SK-N-SH (cell line): ENCODE measurements around the gene PKD2L1.

Experiments used
- CTCF ChIP-seq: fragments of 200-600 bp; sonication (generic); IDR thresholded peaks from 2 replicates; pipeline ENCODE4 v1.6.1; 2017; ENCODE audit warnings: antibody characterized with exemption, mild to moderate bottlenecking, moderate library complexity
- FOXJ3 ChIP-seq: sonication (generic); formaldehyde crosslinking; IDR thresholded peaks from 2 replicates; pipeline ENCODE4 v1.5.1; 2020; ENCODE audit warnings: mild to moderate bottlenecking, missing genetic modification reagents
- GATA2 ChIP-seq: sonication (generic); formaldehyde crosslinking; IDR thresholded peaks from 2 replicates; pipeline ENCODE4 v1.5.0; 2020; ENCODE audit warnings: mild to moderate bottlenecking, missing genetic modification reagents
- JUND ChIP-seq: IDR thresholded peaks from 2 replicates; pipeline ENCODE4 v1.4.0; 2012
- MAX ChIP-seq: IDR thresholded peaks from 2 replicates; pipeline ENCODE4 v1.4.0; 2012; ENCODE audit warnings: low read depth
- MXI1 ChIP-seq: IDR thresholded peaks from 2 replicates; pipeline ENCODE4 v1.6.1; 2012; ENCODE audit warnings: mild to moderate bottlenecking, low read depth, low read length, improper control_type of control experiment
- NRF1 ChIP-seq: IDR thresholded peaks from 2 replicates; pipeline ENCODE4 v1.6.1; 2012; ENCODE audit warnings: low read depth, mild to moderate bottlenecking, low read length
- POLR2AphosphoS5 ChIP-seq: IDR thresholded peaks from 2 replicates; pipeline ENCODE4 v1.6.1; 2012; ENCODE audit warnings: low read depth, low read length
- SIN3A ChIP-seq: IDR thresholded peaks from 2 replicates; pipeline ENCODE4 v1.6.1; 2012; ENCODE audit warnings: low read depth, mild to moderate bottlenecking, low read length, moderate library complexity, borderline replicate concordance
- TAF1 ChIP-seq: IDR thresholded peaks from 2 replicates; pipeline ENCODE4 v1.6.1; 2012; ENCODE audit warnings: low read depth, mild to moderate bottlenecking, low read length, moderate library complexity, borderline replicate concordance
- TCF12 ChIP-seq: IDR thresholded peaks from 2 replicates; pipeline ENCODE4 v1.4.0; 2012

GRCh38 chr10:100327718-100328009 is 2.4 kb downstream of the PKD2L1 start:
- TF ChIP-seq CTCF (no peak), TCF12 (no peak), TAF1 (no peak), MAX (no peak), POLR2AphosphoS5 (no peak), MXI1 (no peak), SIN3A (no peak), NRF1 (no peak), JUND (no peak), FOXJ3 (CRISPR knock-in tag) (no peak), GATA2 (CRISPR knock-in tag) (no peak)
